GM23338 (cell line): Measurements from ENCODE around the gene RNLS.

Experiments
- CREB1 ChIP-seq: fragments of 250-450 bp; sonication (Bioruptor Pico); IDR thresholded peaks from 2 replicates; pipeline ENCODE4 v1.5.0; 2020; ENCODE audit warnings: low read depth, mild to moderate bottlenecking, moderate library complexity
- EZH2 ChIP-seq: fragments of 200-600 bp; sonication (generic); IDR thresholded peaks from one replicate; pipeline ENCODE4 v1.8.0; 2017; ENCODE audit warnings: antibody characterized with exemption, mild to moderate bottlenecking, low read depth; ENCODE audit not compliant: unreplicated experiment
- EZH2phosphoT487 ChIP-seq: fragments of 200-600 bp; sonication (generic); IDR thresholded peaks from one replicate; pipeline ENCODE4 v1.8.1; 2018; ENCODE audit warnings: antibody characterized with exemption; ENCODE audit not compliant: unreplicated experiment
- JUNB ChIP-seq: IDR thresholded peaks from one replicate; pipeline ENCODE4 v1.6.1; 2016; ENCODE audit warnings: antibody characterized with exemption; ENCODE audit not compliant: unreplicated experiment
- NANOG ChIP-seq: IDR thresholded peaks from 2 replicates; pipeline ENCODE4 v1.6.1; 2016; ENCODE audit warnings: antibody characterized with exemption, borderline replicate concordance
- POLR2AphosphoS5 ChIP-seq: IDR thresholded peaks from 2 replicates; pipeline ENCODE4 v1.6.1; 2016; ENCODE audit warnings: antibody characterized with exemption, low read depth
- STAT1 ChIP-seq: IDR thresholded peaks from one replicate; pipeline ENCODE4 v1.6.1; 2016; ENCODE audit warnings: antibody characterized with exemption; ENCODE audit not compliant: unreplicated experiment
- ZNF114 ChIP-seq: fragments of 250-450 bp; sonication (Bioruptor Pico); IDR thresholded peaks from 2 replicates; pipeline ENCODE4 v1.5.0; 2020; ENCODE audit warnings: mild to moderate bottlenecking, moderate library complexity
- ZNF331 ChIP-seq: fragments of 250-450 bp; sonication (Bioruptor Pico); IDR thresholded peaks from 2 replicates; pipeline ENCODE4 v1.5.0; 2020; ENCODE audit warnings: low read depth, mild to moderate bottlenecking, moderate library complexity
- TF ChIP-seq, protein P1 (sequence below), 2 experiments: fragments of 200-600 bp in 1 of 2; sonication (generic) in 1 of 2; conservative IDR thresholded peaks; 2 replicates each; pipeline versions ENCODE4 v1.5.1 to v1.6.1; 2016 to 2017; ENCODE audit warnings: antibody characterized with exemption in 2 of 2, low read depth in 2 of 2, mild to moderate bottlenecking in 2 of 2, moderate library complexity in 1 of 2
- TF ChIP-seq, protein P2 (sequence below): IDR thresholded peaks from one replicate; pipeline ENCODE4 v1.6.1; 2018; ENCODE audit warnings: antibody characterized with exemption; ENCODE audit not compliant: unreplicated experiment
- TF ChIP-seq, protein P3 (sequence below): fragments of 250-450 bp; sonication (Bioruptor Pico); IDR thresholded peaks from 2 replicates; pipeline ENCODE4 v1.5.0; 2020; ENCODE audit warnings: mild to moderate bottlenecking, moderate library complexity
- TF ChIP-seq, protein P4 (sequence below): IDR thresholded peaks from 2 replicates; pipeline ENCODE4 v1.6.1; 2016; ENCODE audit warnings: antibody characterized with exemption

DNA sequence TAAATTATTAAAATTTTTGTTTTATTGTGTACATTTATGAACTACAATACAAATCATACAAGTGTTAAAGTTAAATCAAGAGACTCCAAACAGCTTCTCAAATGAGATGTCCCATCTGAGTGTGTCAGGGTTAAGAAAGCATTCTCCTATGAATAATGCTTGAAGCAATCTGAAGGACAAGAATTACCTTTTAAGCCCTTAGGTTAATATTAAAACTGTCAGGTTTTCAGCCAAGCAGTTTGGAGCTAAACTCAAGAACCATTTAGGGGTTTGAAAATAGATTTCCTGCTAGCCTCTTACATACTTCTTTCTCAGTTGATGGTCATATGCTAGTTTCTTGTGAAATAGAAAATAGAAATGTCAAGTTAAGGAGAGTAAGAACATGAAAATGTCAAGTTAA, 41.7 kb upstream of the RNLS start:
- TF ChIP-seq, protein P1, sequence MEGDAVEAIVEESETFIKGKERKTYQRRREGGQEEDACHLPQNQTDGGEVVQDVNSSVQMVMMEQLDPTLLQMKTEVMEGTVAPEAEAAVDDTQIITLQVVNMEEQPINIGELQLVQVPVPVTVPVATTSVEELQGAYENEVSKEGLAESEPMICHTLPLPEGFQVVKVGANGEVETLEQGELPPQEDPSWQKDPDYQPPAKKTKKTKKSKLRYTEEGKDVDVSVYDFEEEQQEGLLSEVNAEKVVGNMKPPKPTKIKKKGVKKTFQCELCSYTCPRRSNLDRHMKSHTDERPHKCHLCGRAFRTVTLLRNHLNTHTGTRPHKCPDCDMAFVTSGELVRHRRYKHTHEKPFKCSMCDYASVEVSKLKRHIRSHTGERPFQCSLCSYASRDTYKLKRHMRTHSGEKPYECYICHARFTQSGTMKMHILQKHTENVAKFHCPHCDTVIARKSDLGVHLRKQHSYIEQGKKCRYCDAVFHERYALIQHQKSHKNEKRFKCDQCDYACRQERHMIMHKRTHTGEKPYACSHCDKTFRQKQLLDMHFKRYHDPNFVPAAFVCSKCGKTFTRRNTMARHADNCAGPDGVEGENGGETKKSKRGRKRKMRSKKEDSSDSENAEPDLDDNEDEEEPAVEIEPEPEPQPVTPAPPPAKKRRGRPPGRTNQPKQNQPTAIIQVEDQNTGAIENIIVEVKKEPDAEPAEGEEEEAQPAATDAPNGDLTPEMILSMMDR (conservative IDR thresholded peaks at IDR 0.05; ENCODE audit: low read depth in 2 of 2) = no peak
- TF ChIP-seq EZH2 = no peak
- TF ChIP-seq, protein P2, sequence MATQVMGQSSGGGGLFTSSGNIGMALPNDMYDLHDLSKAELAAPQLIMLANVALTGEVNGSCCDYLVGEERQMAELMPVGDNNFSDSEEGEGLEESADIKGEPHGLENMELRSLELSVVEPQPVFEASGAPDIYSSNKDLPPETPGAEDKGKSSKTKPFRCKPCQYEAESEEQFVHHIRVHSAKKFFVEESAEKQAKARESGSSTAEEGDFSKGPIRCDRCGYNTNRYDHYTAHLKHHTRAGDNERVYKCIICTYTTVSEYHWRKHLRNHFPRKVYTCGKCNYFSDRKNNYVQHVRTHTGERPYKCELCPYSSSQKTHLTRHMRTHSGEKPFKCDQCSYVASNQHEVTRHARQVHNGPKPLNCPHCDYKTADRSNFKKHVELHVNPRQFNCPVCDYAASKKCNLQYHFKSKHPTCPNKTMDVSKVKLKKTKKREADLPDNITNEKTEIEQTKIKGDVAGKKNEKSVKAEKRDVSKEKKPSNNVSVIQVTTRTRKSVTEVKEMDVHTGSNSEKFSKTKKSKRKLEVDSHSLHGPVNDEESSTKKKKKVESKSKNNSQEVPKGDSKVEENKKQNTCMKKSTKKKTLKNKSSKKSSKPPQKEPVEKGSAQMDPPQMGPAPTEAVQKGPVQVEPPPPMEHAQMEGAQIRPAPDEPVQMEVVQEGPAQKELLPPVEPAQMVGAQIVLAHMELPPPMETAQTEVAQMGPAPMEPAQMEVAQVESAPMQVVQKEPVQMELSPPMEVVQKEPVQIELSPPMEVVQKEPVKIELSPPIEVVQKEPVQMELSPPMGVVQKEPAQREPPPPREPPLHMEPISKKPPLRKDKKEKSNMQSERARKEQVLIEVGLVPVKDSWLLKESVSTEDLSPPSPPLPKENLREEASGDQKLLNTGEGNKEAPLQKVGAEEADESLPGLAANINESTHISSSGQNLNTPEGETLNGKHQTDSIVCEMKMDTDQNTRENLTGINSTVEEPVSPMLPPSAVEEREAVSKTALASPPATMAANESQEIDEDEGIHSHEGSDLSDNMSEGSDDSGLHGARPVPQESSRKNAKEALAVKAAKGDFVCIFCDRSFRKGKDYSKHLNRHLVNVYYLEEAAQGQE = no peak
- TF ChIP-seq CREB1 (CRISPR knock-in tag) = no peak
- no peak for TF ChIP-seq EZH2phosphoT487
- no peak for TF ChIP-seq POLR2AphosphoS5
- no peak for TF ChIP-seq STAT1
- TF ChIP-seq JUNB = no peak
- TF ChIP-seq NANOG = no peak
- TF ChIP-seq, protein P3, sequence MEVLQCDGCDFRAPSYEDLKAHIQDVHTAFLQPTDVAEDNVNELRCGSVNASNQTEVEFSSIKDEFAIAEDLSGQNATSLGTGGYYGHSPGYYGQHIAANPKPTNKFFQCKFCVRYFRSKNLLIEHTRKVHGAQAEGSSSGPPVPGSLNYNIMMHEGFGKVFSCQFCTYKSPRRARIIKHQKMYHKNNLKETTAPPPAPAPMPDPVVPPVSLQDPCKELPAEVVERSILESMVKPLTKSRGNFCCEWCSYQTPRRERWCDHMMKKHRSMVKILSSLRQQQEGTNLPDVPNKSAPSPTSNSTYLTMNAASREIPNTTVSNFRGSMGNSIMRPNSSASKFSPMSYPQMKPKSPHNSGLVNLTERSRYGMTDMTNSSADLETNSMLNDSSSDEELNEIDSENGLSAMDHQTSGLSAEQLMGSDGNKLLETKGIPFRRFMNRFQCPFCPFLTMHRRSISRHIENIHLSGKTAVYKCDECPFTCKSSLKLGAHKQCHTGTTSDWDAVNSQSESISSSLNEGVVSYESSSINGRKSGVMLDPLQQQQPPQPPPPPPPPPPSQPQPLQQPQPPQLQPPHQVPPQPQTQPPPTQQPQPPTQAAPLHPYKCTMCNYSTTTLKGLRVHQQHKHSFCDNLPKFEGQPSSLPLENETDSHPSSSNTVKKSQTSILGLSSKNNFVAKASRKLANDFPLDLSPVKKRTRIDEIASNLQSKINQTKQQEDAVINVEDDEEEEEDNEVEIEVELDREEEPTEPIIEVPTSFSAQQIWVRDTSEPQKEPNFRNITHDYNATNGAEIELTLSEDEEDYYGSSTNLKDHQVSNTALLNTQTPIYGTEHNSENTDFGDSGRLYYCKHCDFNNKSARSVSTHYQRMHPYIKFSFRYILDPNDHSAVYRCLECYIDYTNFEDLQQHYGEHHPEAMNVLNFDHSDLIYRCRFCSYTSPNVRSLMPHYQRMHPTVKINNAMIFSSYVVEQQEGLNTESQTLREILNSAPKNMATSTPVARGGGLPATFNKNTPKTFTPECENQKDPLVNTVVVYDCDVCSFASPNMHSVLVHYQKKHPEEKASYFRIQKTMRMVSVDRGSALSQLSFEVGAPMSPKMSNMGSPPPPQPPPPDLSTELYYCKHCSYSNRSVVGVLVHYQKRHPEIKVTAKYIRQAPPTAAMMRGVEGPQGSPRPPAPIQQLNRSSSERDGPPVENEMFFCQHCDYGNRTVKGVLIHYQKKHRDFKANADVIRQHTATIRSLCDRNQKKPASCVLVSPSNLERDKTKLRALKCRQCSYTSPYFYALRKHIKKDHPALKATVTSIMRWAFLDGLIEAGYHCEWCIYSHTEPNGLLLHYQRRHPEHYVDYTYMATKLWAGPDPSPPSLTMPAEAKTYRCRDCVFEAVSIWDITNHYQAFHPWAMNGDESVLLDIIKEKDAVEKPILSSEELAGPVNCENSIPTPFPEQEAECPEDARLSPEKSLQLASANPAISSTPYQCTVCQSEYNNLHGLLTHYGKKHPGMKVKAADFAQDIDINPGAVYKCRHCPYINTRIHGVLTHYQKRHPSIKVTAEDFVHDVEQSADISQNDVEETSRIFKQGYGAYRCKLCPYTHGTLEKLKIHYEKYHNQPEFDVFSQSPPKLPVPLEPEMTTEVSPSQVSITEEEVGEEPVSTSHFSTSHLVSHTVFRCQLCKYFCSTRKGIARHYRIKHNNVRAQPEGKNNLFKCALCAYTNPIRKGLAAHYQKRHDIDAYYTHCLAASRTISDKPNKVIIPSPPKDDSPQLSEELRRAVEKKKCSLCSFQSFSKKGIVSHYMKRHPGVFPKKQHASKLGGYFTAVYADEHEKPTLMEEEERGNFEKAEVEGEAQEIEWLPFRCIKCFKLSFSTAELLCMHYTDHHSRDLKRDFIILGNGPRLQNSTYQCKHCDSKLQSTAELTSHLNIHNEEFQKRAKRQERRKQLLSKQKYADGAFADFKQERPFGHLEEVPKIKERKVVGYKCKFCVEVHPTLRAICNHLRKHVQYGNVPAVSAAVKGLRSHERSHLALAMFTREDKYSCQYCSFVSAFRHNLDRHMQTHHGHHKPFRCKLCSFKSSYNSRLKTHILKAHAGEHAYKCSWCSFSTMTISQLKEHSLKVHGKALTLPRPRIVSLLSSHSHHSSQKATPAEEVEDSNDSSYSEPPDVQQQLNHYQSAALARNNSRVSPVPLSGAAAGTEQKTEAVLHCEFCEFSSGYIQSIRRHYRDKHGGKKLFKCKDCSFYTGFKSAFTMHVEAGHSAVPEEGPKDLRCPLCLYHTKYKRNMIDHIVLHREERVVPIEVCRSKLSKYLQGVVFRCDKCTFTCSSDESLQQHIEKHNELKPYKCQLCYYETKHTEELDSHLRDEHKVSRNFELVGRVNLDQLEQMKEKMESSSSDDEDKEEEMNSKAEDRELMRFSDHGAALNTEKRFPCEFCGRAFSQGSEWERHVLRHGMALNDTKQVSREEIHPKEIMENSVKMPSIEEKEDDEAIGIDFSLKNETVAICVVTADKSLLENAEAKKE (CRISPR knock-in tag) = no peak
- TF ChIP-seq, protein P4, sequence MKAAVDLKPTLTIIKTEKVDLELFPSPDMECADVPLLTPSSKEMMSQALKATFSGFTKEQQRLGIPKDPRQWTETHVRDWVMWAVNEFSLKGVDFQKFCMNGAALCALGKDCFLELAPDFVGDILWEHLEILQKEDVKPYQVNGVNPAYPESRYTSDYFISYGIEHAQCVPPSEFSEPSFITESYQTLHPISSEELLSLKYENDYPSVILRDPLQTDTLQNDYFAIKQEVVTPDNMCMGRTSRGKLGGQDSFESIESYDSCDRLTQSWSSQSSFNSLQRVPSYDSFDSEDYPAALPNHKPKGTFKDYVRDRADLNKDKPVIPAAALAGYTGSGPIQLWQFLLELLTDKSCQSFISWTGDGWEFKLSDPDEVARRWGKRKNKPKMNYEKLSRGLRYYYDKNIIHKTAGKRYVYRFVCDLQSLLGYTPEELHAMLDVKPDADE = no peak
- no peak for TF ChIP-seq ZNF331 (CRISPR knock-in tag)
- no peak for TF ChIP-seq ZNF114 (CRISPR knock-in tag)
